Peyer's patch (tissue), 4 donors: ENCODE results near the gene TTC39C. TPM values are rescaled to one million over a fixed set of nuclear protein-coding genes. Genes with fewer than 3 reads are reported as not detected.

ENCODE experiments used
- DNase-seq, 3 donors: peaks; one replicate each; pipeline ENCODE4 v3.0.0-alpha.2; 2017 to 2019
- H3K27ac ChIP-seq, 4 donors: fragments of 200-600 bp; sonication (generic); one replicate each; pipeline ENCODE4 v1.5.1; 2016 to 2019
- H3K27me3 ChIP-seq, 2 donors: fragments of 200-600 bp; sonication (generic); one replicate each; pipeline ENCODE4 v1.5.1; 2019
- H3K36me3 ChIP-seq, 3 donors: fragments of 200-600 bp; sonication (generic); one replicate each; pipeline ENCODE4 v1.5.1; 2016 to 2019
- H3K4me1 ChIP-seq, 4 donors: fragments of 200-600 bp; sonication (generic); one replicate each; pipeline ENCODE4 v1.5.1; 2016 to 2019
- H3K4me3 ChIP-seq, 4 donors: fragments of 200-600 bp; sonication (generic); 1 replicate in 3 of 4; 2 replicates in 1 of 4; pipeline ENCODE4 v1.5.1; 2016 to 2019; ENCODE audit warnings: mild to moderate bottlenecking in 1 of 4
- H3K9me3 ChIP-seq, 4 donors: fragments of 200-600 bp; sonication (generic); one replicate each; pipeline ENCODE4 v1.5.1; 2016 to 2019; ENCODE audit warnings: mild to moderate bottlenecking in 1 of 4
- POLR2A ChIP-seq, 2 donors: fragments of 450-650 bp; IDR thresholded peaks; one replicate each; pipeline ENCODE4 v1.5.1; 2017; ENCODE audit warnings: antibody characterized with exemption in 2 of 2, mild to moderate bottlenecking in 2 of 2, moderate library complexity in 2 of 2
- total RNA-seq, 4 donors: library from RNA; depleted of rRNA; stranded (reverse); fragments of >200 nt; gene quantifications; one replicate each; pipeline ENCODE4 v1.1.0, GENCODE V29; 2016
- TF ChIP-seq, protein P1 (sequence below), 6 experiments: fragments of 450-650 bp in 4 of 6; fragments of 200-600 bp in 2 of 6; sonication (generic) in 1 of 6; IDR thresholded peaks; one replicate each; pipeline ENCODE4 v1.5.1; 2017 to 2019; ENCODE audit warnings: antibody characterized with exemption in 6 of 6, mild to moderate bottlenecking in 3 of 6, moderate library complexity in 1 of 6

Gene TTC39C
- 10 to 100 TPM; 11.0 to 32.2 (median 14.2) TPM for total RNA-seq

DNA sequence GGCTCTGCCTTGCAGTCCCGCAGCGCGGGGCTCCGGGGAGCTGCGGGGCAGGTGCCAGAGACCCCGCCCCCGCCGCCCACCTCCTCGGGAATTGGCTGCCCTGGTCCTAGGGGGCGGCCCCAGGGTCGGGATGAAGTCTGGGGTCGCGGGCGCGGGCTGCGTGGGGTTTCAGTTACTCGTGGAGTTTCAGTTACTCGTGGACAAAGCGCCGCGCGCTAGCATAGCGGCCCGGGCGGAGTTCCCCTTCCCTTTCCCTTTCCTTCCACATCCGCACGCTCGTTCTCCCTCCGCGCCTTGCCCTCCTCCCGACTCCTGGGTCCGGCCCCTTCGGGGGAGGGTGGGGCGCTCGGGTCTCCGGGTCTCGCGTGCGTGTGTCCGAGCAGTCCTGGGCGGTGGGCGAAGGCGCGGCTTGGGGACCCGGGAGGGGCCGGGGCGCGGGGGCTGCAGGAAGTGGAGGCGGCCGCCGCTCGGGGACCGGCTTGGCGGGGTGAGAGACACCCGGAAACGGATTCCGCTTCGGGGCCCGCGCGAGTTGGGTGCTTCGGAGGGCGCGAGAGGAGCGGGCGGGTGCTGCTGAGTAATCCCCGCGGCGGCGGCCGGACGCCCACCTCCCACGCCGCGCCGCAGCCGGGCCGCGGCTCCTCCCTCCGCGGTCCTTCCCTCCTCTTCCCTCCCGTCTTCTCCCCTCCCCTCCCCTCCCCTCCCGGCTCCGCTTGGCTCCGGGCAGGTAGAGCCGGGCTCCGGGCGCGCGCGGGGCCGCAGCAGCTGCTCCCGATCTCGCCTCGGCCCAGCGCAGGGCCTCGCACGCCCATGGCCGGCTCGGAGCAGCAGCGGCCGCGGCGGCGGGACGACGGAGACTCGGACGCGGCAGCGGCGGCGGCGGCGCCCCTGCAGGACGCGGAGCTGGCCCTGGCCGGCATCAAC, at the start of gene TTC39C:
TTC39C (plus strand) TSS at position 693 of the 924 bp plus-strand sequence; CDS start at position 811, 118 bp downstream.
- Histone ChIP-seq H3K27me3 (no peaks in the 10 kb centered on the region), H3K36me3 (no peaks in the 10 kb centered on the region), H3K9me3 (no peaks in the 10 kb centered on the region), H3K4me3 (peak within 1 kb of the TSS; percentile 84 to 90 (median 86)), H3K27ac (peak within 1 kb of the TSS; percentile 80 to 94 (median 84)), H3K4me1 (peaks cover 0 to 16% (median 6%) of the 10 kb centered on the region in 4 donors)
- TF ChIP-seq POLR2A (IDR thresholded peaks at IDR 0.05): peak in 1 of 2 donors; percentile 36
- TF ChIP-seq, protein P1, sequence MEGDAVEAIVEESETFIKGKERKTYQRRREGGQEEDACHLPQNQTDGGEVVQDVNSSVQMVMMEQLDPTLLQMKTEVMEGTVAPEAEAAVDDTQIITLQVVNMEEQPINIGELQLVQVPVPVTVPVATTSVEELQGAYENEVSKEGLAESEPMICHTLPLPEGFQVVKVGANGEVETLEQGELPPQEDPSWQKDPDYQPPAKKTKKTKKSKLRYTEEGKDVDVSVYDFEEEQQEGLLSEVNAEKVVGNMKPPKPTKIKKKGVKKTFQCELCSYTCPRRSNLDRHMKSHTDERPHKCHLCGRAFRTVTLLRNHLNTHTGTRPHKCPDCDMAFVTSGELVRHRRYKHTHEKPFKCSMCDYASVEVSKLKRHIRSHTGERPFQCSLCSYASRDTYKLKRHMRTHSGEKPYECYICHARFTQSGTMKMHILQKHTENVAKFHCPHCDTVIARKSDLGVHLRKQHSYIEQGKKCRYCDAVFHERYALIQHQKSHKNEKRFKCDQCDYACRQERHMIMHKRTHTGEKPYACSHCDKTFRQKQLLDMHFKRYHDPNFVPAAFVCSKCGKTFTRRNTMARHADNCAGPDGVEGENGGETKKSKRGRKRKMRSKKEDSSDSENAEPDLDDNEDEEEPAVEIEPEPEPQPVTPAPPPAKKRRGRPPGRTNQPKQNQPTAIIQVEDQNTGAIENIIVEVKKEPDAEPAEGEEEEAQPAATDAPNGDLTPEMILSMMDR (IDR thresholded peaks at IDR 0.05): no peak
- DNase-seq: peak; percentile 75 to 90 (median 81)

DNA sequence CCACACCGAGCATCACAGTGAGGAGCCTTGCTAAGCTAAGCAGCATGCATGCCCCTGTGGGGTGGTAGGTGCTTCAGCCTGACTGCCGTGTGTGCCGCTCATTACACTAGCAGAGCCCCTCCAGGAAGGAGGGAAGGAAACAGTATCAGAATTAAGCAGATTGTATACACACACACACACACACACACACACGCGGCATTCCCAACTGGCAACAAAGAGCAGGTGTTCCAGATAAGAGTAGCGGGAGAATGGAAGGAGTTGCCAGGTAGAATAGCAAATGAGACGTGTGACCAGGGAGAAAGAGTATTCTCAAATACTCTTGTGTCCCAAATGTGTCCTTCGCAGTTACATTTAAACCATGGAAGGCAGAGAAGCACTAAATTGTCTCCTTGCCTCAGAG, 47.6 kb upstream of the TTC39C start:
- Histone ChIP-seq H3K27me3 (no peaks in the 10 kb centered on the region), H3K27ac (peak overlapping the region in 2 of 4 donors; percentile 30 to 47)
- DNase-seq: peak in 1 of 3 donors; percentile 40

DNA sequence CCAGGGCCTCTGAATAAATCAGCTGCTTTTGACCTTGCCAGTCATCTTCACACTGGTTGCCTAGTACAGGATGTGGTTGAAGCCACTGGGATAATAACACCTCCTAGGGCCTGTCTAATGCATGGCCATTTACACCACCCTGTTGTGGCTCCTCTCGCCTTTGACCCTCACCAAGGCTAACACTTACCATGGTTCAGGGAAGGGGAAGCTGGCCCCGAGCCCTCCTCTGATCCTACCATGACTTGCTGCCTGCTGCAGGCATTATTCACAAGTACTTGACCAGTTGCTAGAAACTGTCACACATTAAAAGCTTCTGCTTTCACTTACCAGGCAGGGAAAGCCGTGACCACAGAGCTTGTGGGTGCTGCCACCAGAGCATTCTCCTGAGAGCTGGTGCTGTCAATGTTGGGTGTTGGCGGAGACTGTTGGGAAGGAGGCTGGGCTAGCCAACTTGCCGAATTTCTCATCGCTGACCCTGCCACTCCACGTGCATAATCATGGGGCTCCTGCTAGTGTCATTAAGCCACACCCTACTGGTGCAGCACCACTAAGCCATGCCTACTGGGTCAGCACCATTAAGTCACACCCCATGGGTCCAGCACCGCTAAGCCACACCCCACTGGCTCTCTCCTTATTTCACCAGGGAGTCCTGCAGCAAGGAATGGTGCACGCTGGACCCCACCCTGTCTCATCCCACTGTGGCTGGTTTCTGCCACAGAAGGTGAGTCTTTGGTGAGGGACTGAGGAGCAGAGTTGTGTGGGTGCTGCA, 47.0 kb upstream of the TTC39C start:
- H3K36me3 ChIP-seq: no peaks in the 10 kb centered on the region
- peak in 2 of 3 donors; percentile 73 to 76 for DNase-seq
- H3K27ac ChIP-seq: peak overlapping the region in 3 of 4 donors; percentile 30 to 47 (median 42)
- H3K27me3 ChIP-seq: no peaks in the 10 kb centered on the region
- H3K9me3 ChIP-seq: no peaks in the 10 kb centered on the region
- no peak overlapping the region for H3K4me3 ChIP-seq
- no peak for TF ChIP-seq POLR2A (IDR thresholded peaks at IDR 0.05)
- TF ChIP-seq, protein P1 (IDR thresholded peaks at IDR 0.05): no peak
- H3K4me1 ChIP-seq: peaks cover 0 to 14% (median 9%) of the 10 kb centered on the region in 4 donors

More for the DNA sequence above, 47.6 kb upstream of the TTC39C start:
- Histone ChIP-seq H3K4me1 (peaks cover 0 to 14% (median 9%) of the 10 kb centered on the region in 4 donors), H3K4me3 (no peak overlapping the region), H3K9me3 (no peaks in the 10 kb centered on the region), H3K36me3 (no peaks in the 10 kb centered on the region)
- TF ChIP-seq, protein P1 (IDR thresholded peaks at IDR 0.05): no peak
- no peak for TF ChIP-seq POLR2A (IDR thresholded peaks at IDR 0.05)

DNA sequence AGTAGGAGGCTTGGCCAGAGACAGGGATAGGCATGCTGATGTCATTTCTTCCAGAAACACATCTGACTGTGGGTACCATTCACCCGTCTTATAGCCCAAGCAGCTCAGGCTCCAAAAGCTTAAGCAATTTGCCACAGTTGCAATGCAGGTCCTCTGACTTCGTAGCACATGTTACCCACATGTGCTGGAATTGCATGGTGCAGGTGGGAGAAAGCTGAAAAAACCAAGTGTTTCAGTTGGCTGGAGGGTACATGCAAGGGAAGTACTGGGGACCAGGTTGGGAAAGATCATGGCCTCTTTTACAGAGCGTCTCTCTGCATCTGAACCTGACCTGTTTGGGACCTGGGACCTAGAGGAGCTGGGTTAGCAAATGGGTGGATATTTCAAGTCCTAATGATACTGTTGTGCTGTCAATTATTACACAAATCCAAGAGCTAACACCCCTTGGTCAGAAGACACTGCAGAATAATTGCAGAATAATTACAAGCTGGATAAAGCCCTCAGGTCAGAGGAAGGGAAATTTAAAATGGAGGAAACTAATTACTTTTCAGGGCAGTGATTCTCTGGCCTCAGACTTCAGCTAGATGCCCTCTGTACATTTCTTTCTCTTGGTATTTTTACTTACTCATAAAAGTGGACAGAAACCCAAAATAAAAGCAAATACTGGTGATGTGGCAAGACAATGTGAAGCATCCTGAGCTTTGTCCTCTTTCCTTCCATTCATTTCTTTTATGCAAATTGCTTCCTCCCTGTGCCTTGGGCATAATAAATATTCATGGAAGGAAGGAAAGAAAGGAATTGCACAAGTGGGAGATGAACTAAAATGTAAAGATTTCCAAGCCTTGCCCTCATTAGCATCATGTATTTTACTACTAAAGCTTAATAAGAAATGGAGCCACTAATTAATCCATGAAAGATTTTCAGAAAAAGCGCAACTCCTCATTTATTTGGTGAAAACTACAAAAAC, 45.6 kb upstream of the TTC39C start:
- DNase-seq: peak in 1 of 3 donors; percentile 35
- no peak for TF ChIP-seq POLR2A (IDR thresholded peaks at IDR 0.05)
- TF ChIP-seq, protein P1 (IDR thresholded peaks at IDR 0.05): no peak
- peaks cover 0 to 14% (median 9%) of the 10 kb centered on the region in 4 donors for H3K4me1 ChIP-seq
- no peaks in the 10 kb centered on the region for H3K9me3 ChIP-seq
- no peak overlapping the region for H3K27ac ChIP-seq
- no peaks in the 10 kb centered on the region for H3K36me3 ChIP-seq
- H3K4me3 ChIP-seq: no peak overlapping the region
- no peaks in the 10 kb centered on the region for H3K27me3 ChIP-seq
